ENCODE measurements around the gene TRMT61A. TPM values are rescaled to one million over a fixed set of nuclear protein-coding genes. Genes with fewer than 3 reads are reported as not detected.

TRMT61A gene
- total RNA-seq, 4 donors from 2014 or later = 14.9 to 24.4 (median 21.3) TPM

- intact Hi-C loops (cut with DNase I) = loop anchor here (2.0 kb wide), 1 partner anchor 29 kb away; no protein-coding TSS in a partner anchor
- 27 to 28% methylated on average over 10 to 15 of the region's 20 CpGs for WGBS, 2 donors
- peak; percentile 82 to 88 for DNase-seq
- H3K36me3 ChIP-seq = no peaks in the 10 kb centered on the region
- H3K9me3 ChIP-seq = no peaks in the 10 kb centered on the region
- TF ChIP-seq POLR2A (IDR thresholded peaks at IDR 0.05) (no peak), CTCF (IDR thresholded peaks at IDR 0.05) (no peak)
- H3K4me3 ChIP-seq (replicated peaks in 1 of 3) = no peak overlapping the region
- peak overlapping the region; percentile 70 to 98 (median 94) for H3K27ac ChIP-seq
- peaks cover 76 to 79% of the 10 kb centered on the region in 2 donors for H3K4me1 ChIP-seq
- H3K27me3 ChIP-seq = no peaks in the 10 kb centered on the region
Measured at GRCh38 chr14:103517721-103518421, 11.1 kb upstream of the TRMT61A start.

GRCh38 chr14:103518422-103519042 is 10.5 kb upstream of the TRMT61A start:
- H3K27ac ChIP-seq = peak overlapping the region; percentile 70 to 98 (median 94)
- H3K9me3 ChIP-seq = no peaks in the 10 kb centered on the region
- intact Hi-C loops (cut with DNase I) = loop anchor here (2.0 kb wide), 1 partner anchor 28 kb away; no protein-coding TSS in a partner anchor
- H3K27me3 ChIP-seq = no peaks in the 10 kb centered on the region
- 57 to 59% methylated on average over 5 to 7 of the region's 9 CpGs for WGBS, 2 donors
- DNase-seq = peak; percentile 60 to 74
- peaks cover 74 to 78% of the 10 kb centered on the region in 2 donors for H3K4me1 ChIP-seq
- no peak overlapping the region for H3K4me3 ChIP-seq (replicated peaks in 1 of 3)
- H3K36me3 ChIP-seq = no peaks in the 10 kb centered on the region
- TF ChIP-seq CTCF (IDR thresholded peaks at IDR 0.05) (peak; percentile 69 to 86 (median 76)), POLR2A (IDR thresholded peaks at IDR 0.05) (no peak)

- Histone ChIP-seq H3K4me3 (replicated peaks in 1 of 3) (no peak overlapping the region), H3K36me3 (no peaks in the 10 kb centered on the region), H3K27ac (peak overlapping the region; percentile 70 to 98 (median 94)), H3K9me3 (no peaks in the 10 kb centered on the region), H3K4me1 (peaks cover 67 to 71% of the 10 kb centered on the region in 2 donors), H3K27me3 (no peaks in the 10 kb centered on the region)
- peak; percentile 75 to 82 for DNase-seq
- TF ChIP-seq POLR2A (IDR thresholded peaks at IDR 0.05) = no peak
- no peak for TF ChIP-seq CTCF (IDR thresholded peaks at IDR 0.05)
- 20 to 22% methylated on average over 10 to 12 of the region's 13 CpGs for WGBS, 2 donors
- intact Hi-C loops (cut with DNase I) = loop anchor here (2.0 kb wide), 1 partner anchor 28 kb away; no protein-coding TSS in a partner anchor
Measured at GRCh38 chr14:103519043-103519836, 9.8 kb upstream of the TRMT61A start.

- Histone ChIP-seq H3K9me3 (no peaks in the 10 kb centered on the region), H3K27me3 (no peaks in the 10 kb centered on the region), H3K4me1 (peaks cover 63 to 67% of the 10 kb centered on the region in 2 donors), H3K4me3 (replicated peaks in 1 of 3) (no peak overlapping the region), H3K27ac (peak overlapping the region; percentile 70 to 98 (median 94)), H3K36me3 (no peaks in the 10 kb centered on the region)
- no peak for TF ChIP-seq CTCF (IDR thresholded peaks at IDR 0.05)
- TF ChIP-seq POLR2A (IDR thresholded peaks at IDR 0.05) = peak in 1 of 2 donors; percentile 68
- intact Hi-C loops (cut with DNase I) = loop anchor here (2.0 kb wide), 1 partner anchor 27 kb away; no protein-coding TSS in a partner anchor
- peak; percentile 95 for DNase-seq
- 20 to 24% methylated on average over 14 to 17 of the region's 22 CpGs for WGBS, 2 donors
Measured at GRCh38 chr14:103519837-103520212, 9.2 kb upstream of the TRMT61A start.

Measured in thyroid gland (tissue), 4 donors.